ENCODE results near the gene GRM7.

GRCh38 chr3:7683426-7683825, 822.5 kb downstream of the GRM7 start:
- no peak for TF ChIP-seq POLR2A (IDR thresholded peaks at IDR 0.05)
- TF ChIP-seq, protein P1, sequence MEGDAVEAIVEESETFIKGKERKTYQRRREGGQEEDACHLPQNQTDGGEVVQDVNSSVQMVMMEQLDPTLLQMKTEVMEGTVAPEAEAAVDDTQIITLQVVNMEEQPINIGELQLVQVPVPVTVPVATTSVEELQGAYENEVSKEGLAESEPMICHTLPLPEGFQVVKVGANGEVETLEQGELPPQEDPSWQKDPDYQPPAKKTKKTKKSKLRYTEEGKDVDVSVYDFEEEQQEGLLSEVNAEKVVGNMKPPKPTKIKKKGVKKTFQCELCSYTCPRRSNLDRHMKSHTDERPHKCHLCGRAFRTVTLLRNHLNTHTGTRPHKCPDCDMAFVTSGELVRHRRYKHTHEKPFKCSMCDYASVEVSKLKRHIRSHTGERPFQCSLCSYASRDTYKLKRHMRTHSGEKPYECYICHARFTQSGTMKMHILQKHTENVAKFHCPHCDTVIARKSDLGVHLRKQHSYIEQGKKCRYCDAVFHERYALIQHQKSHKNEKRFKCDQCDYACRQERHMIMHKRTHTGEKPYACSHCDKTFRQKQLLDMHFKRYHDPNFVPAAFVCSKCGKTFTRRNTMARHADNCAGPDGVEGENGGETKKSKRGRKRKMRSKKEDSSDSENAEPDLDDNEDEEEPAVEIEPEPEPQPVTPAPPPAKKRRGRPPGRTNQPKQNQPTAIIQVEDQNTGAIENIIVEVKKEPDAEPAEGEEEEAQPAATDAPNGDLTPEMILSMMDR (IDR thresholded peaks at IDR 0.05), result no peak

All from body of pancreas (tissue), 4 donors.